OCI-LY7 (cell line): Measurements from ENCODE around the gene NAT9. TPM values are rescaled to one million over a fixed set of nuclear protein-coding genes. Genes with fewer than 3 reads are reported as not detected.

Source experiments
- BruUV-seq: library from RNA; stranded (reverse); fragments of 400-500 nt; replicated peaks from 2 replicates; lab custom pipeline; 2021; lab: Mats Ljungman, UMichigan
- CTCF ChIA-PET: fragments of 300-600 bp; sonication (Branson Sonifier 250); formaldehyde crosslinking; loops from one replicate; lab custom pipeline; 2022; ENCODE audit warnings: antibody characterized with exemption; ENCODE audit not compliant: unreplicated experiment; lab: Charles Lee
- POLR2A ChIA-PET: fragments of 300-600 bp; sonication (Branson Sonifier 250); formaldehyde crosslinking; loops from one replicate; lab custom pipeline; 2022; ENCODE audit warnings: antibody characterized with exemption; lab: Charles Lee
- DNase-seq: peaks from one replicate; pipeline ENCODE4 v3.0.0-alpha.2; 2015; ENCODE audit warnings: low spot score
- H2AFZ ChIP-seq: fragments of 200-600 bp; sonication (generic), shearing (Covaris generic); 2 replicates; pipeline ENCODE4 v1.6.1; 2014; ENCODE audit warnings: mild to moderate bottlenecking, antibody characterized with exemption, low read length, moderate library complexity
- H3K27ac ChIP-seq: fragments of 200-600 bp; sonication (generic); 2 replicates; pipeline ENCODE4 v1.5.1; 2014; ENCODE audit warnings: mixed run types, low read depth, mild to moderate bottlenecking, moderate library complexity, low read length, inconsistent platforms; ENCODE audit not compliant: poor library complexity, severe bottlenecking
- H3K36me3 ChIP-seq: fragments of 200-600 bp; sonication (generic); 2 replicates; pipeline ENCODE4 v1.6.1; 2014; ENCODE audit warnings: mild to moderate bottlenecking, antibody characterized with exemption, low read length, moderate library complexity, mixed read lengths; ENCODE audit not compliant: insufficient read depth
- H3K4me1 ChIP-seq: fragments of 200-600 bp; sonication (generic); 2 replicates; pipeline ENCODE4 v1.5.1; 2014; ENCODE audit warnings: mild to moderate bottlenecking, low read length; ENCODE audit not compliant: insufficient read depth, poor library complexity, severe bottlenecking
- H3K4me2 ChIP-seq: fragments of 200-600 bp; sonication (generic); 2 replicates; pipeline ENCODE4 v1.6.1; 2014; ENCODE audit warnings: mild to moderate bottlenecking, low read length
- H3K4me3 ChIP-seq: fragments of 200-600 bp; sonication (generic); 2 replicates; pipeline ENCODE4 v1.5.1; 2014; ENCODE audit warnings: mild to moderate bottlenecking, low read depth, low read length; ENCODE audit not compliant: poor library complexity, severe bottlenecking
- H3K79me2 ChIP-seq: fragments of 200-600 bp; sonication (generic); 2 replicates; pipeline ENCODE4 v1.6.1; 2016; ENCODE audit warnings: low read depth, mild to moderate bottlenecking, low read length, moderate library complexity, mixed read lengths; ENCODE audit not compliant: insufficient read depth
- H3K9me2 ChIP-seq: fragments of 200-600 bp; sonication (generic); 2 replicates; pipeline ENCODE4 v1.6.1; 2016; ENCODE audit warnings: mild to moderate bottlenecking, low read length, mixed read lengths; ENCODE audit not compliant: insufficient read depth
- H3K9me3 ChIP-seq: fragments of 200-600 bp; sonication (generic); 2 replicates; pipeline ENCODE4 v1.6.1; 2014; ENCODE audit warnings: mild to moderate bottlenecking, mixed run types, low read length, mixed read lengths
- H4K20me1 ChIP-seq: fragments of 200-600 bp; sonication (generic); 2 replicates; pipeline ENCODE4 v1.6.1; 2014; ENCODE audit warnings: mild to moderate bottlenecking, antibody characterized with exemption, low read length, moderate library complexity, mixed read lengths; ENCODE audit not compliant: insufficient read depth
- EZH2phosphoT487 ChIP-seq: fragments of 200-600 bp; sonication (generic); IDR thresholded peaks from 2 replicates; pipeline ENCODE4 v1.6.1; 2018; ENCODE audit warnings: low read depth, borderline replicate concordance, mild to moderate bottlenecking, mixed run types, antibody characterized with exemption, low read length, moderate library complexity, mixed read lengths
- intact Hi-C: fragments of 100-400 bp; cut with micrococcal nuclease; formaldehyde crosslinking; loops from one replicate; pipeline ENCODE4 v1.10.0; 2022; ENCODE audit not compliant: unreplicated experiment
- total RNA-seq, 2 experiments: library from RNA; depleted of rRNA in 1 of 2; stranded (reverse); fragments of >200 nt in 1 of 2; shearing (Covaris generic) in 1 of 2; gene quantifications; 2 replicates each; pipeline ENCODE4 v1.2.3, GENCODE V29; 2014 to 2022
- TF ChIP-seq, protein P1 (sequence below): fragments of 200-600 bp; sonication (generic); conservative IDR thresholded peaks from 2 replicates; pipeline ENCODE4 v1.5.1; 2014; ENCODE audit warnings: mild to moderate bottlenecking, antibody characterized with exemption, low read length, moderate library complexity, mixed read lengths

Gene NAT9
- total RNA-seq, 2 experiments from 2014 or later = 77.2 to 87.9 TPM

DNA sequence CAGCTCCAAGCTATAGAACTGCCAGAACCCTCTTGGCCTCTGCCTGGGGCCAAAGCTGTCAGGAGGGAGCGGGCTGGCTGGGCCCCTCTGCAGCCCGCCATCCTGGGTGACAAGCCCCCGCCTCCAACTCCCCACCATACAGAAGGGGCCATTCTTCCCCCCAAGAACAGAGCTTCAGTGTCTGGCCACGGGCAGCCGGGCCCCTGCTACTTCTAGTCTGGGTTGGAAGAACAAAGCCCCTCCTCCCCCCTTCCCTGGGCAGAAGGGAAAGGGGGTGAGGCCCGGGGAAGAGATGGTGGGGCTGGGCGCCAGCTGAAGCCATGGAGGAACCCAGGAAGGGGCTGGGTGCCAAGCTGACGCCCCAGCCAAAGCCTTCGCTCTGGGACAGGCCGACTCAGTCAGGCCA lies 9.0 kb downstream of the NAT9 start:
- no peak for DNase-seq
- H3K36me3 ChIP-seq = peaks cover 70% of the 10 kb centered on the region
- CTCF ChIA-PET = no interaction called here
- no peak overlapping the region for H3K27ac ChIP-seq
- TF ChIP-seq, protein P1, sequence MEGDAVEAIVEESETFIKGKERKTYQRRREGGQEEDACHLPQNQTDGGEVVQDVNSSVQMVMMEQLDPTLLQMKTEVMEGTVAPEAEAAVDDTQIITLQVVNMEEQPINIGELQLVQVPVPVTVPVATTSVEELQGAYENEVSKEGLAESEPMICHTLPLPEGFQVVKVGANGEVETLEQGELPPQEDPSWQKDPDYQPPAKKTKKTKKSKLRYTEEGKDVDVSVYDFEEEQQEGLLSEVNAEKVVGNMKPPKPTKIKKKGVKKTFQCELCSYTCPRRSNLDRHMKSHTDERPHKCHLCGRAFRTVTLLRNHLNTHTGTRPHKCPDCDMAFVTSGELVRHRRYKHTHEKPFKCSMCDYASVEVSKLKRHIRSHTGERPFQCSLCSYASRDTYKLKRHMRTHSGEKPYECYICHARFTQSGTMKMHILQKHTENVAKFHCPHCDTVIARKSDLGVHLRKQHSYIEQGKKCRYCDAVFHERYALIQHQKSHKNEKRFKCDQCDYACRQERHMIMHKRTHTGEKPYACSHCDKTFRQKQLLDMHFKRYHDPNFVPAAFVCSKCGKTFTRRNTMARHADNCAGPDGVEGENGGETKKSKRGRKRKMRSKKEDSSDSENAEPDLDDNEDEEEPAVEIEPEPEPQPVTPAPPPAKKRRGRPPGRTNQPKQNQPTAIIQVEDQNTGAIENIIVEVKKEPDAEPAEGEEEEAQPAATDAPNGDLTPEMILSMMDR = no peak
- no peak for TF ChIP-seq EZH2phosphoT487
- H3K9me2 ChIP-seq = no peaks in the 10 kb centered on the region
- no peak overlapping the region for H2AFZ ChIP-seq
- no peaks in the 10 kb centered on the region for H3K9me3 ChIP-seq
- POLR2A ChIA-PET = interaction anchor here (0.5 to 1.1 kb wide), 2 partner anchors 26 to 153 kb away, joined by 3 to 4 read pairs; no protein-coding TSS in a partner anchor
- H3K79me2 ChIP-seq = no peaks in the 10 kb centered on the region
- intact Hi-C loops = no loop called here
- BruUV-seq = no TSS peak
- no peak overlapping the region for H3K4me2 ChIP-seq
- no peaks in the 10 kb centered on the region for H4K20me1 ChIP-seq
- H3K4me3 ChIP-seq = no peak overlapping the region
- no peaks in the 10 kb centered on the region for H3K4me1 ChIP-seq

DNA sequence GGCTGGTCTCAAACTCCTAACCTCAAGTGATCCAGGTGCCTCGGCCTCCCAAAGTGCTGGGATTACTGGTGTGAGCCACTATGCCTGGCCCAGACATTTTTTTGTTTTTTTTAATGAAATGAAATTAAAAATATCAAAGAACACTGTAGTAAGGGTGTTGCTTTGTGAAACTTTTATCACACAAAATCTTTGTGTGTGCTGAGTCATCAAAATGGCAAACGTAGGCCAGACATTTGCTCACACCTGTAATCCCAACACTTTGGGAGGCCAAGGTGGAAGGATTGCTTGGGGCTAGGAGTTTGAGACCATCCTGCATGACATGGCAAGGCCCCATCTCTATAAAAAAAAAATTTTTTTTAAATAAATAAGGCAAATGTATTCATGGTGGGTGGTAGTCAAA lies 9.7 kb downstream of the NAT9 start:
- H3K27ac ChIP-seq = no peak overlapping the region
- no peaks in the 10 kb centered on the region for H3K9me2 ChIP-seq
- BruUV-seq = no TSS peak
- POLR2A ChIA-PET = interaction anchor here (0.5 to 1.1 kb wide), 2 partner anchors 25 to 152 kb away, joined by 3 to 4 read pairs; no protein-coding TSS in a partner anchor
- peaks cover 63% of the 10 kb centered on the region for H3K36me3 ChIP-seq
- DNase-seq = no peak
- no peak overlapping the region for H3K4me3 ChIP-seq
- H3K4me1 ChIP-seq = no peaks in the 10 kb centered on the region
- intact Hi-C loops = no loop called here
- H3K4me2 ChIP-seq = no peak overlapping the region
- H4K20me1 ChIP-seq = no peaks in the 10 kb centered on the region
- no peak overlapping the region for H2AFZ ChIP-seq
- CTCF ChIA-PET = no interaction called here
- H3K9me3 ChIP-seq = no peaks in the 10 kb centered on the region
- no peaks in the 10 kb centered on the region for H3K79me2 ChIP-seq
- TF ChIP-seq EZH2phosphoT487 = no peak
- TF ChIP-seq, protein P1 = no peak

DNA sequence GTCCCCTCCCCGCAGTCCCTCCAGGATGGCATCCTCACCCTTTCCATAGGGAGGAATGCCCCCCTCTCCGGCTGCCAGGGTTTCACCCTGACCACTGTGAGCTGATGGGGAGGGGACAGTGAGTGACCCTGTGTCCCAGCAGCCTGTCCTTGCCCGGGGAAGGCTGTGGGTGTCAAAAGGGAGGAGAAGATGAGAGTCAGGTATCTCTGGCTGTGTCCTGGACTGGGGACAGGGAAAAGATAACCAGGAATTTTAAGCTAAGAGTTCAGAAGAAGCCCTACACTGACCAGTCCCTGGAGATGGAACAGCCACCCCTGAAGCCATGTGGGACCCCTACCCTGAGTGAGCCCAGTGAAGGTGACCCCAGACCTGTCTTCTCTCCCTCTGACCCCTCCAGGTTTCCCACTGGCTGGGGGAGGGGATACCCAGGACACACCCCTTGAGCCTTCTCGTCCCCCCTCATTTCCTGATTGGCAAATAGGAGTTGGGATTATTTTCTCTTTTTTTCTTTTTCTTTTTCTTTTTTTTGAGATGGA lies 11.3 kb downstream of the NAT9 start:
- H3K4me1 ChIP-seq = peaks cover 3% of the 10 kb centered on the region
- ChIA-PET CTCF (no interaction called here), POLR2A (no interaction called here)
- intact Hi-C loops = no loop called here
- no peak for DNase-seq
- TF ChIP-seq, protein P1 = no peak
- no peak for TF ChIP-seq EZH2phosphoT487
- H3K27ac ChIP-seq = no peak overlapping the region
- peaks cover 47% of the 10 kb centered on the region for H3K36me3 ChIP-seq
- H2AFZ ChIP-seq = no peak overlapping the region
- no peaks in the 10 kb centered on the region for H3K79me2 ChIP-seq
- BruUV-seq = no TSS peak
- H3K4me3 ChIP-seq = no peak overlapping the region
- no peak overlapping the region for H3K4me2 ChIP-seq
- no peaks in the 10 kb centered on the region for H3K9me3 ChIP-seq
- no peaks in the 10 kb centered on the region for H3K9me2 ChIP-seq
- no peaks in the 10 kb centered on the region for H4K20me1 ChIP-seq
